GM08714 (cell line): ENCODE measurements around the gene D2HGDH.
A peak's percentile ranks its signal among the peaks of the same experiment; 100 is the strongest.

Experiments used
- H3K4me3 ChIP-seq: fragments of 200-500 bp; sonication (Bioruptor generic); 2 replicates; pipeline ENCODE4 v1.5.1; 2014; ENCODE audit warnings: mild to moderate bottlenecking, low read length, inconsistent platforms
- ZNF274 ChIP-seq: IDR thresholded peaks from 2 replicates; pipeline ENCODE4 v1.6.1; 2012; ENCODE audit warnings: mild to moderate bottlenecking, low read depth, low read length

Gene D2HGDH

GRCh38 chr2:241764275-241765241 lies 30.1 kb downstream of the D2HGDH start:
- H3K4me3 ChIP-seq: no peak overlapping the region
- no peak for TF ChIP-seq ZNF274

- no peak overlapping the region for H3K4me3 ChIP-seq
- no peak for TF ChIP-seq ZNF274
Observed at GRCh38 chr2:241767464-241768250, 33.2 kb downstream of the D2HGDH start.

GRCh38 chr2:241768251-241768711 lies 33.9 kb downstream of the D2HGDH start:
- H3K4me3 ChIP-seq: no peak overlapping the region
- no peak for TF ChIP-seq ZNF274

GRCh38 chr2:241768850-241769249 lies 34.4 kb downstream of the D2HGDH start:
- H3K4me3 ChIP-seq: no peak overlapping the region
- TF ChIP-seq ZNF274: no peak

GRCh38 chr2:241769819-241770184 lies 35.4 kb downstream of the D2HGDH start:
- H3K4me3 ChIP-seq: no peak overlapping the region
- TF ChIP-seq ZNF274: no peak

- TF ChIP-seq ZNF274: no peak
- no peak overlapping the region for H3K4me3 ChIP-seq
Observed at GRCh38 chr2:241770185-241770935, 35.9 kb downstream of the D2HGDH start.

- no peak for TF ChIP-seq ZNF274
- H3K4me3 ChIP-seq: no peak overlapping the region
Observed at GRCh38 chr2:241770936-241771285, 36.5 kb downstream of the D2HGDH start.

- peak overlapping the region; percentile 12; the same call in 1 of the 2 replicates for H3K4me3 ChIP-seq
- no peak for TF ChIP-seq ZNF274
Observed at GRCh38 chr2:241771286-241772062, 37.0 kb downstream of the D2HGDH start.

GRCh38 chr2:241772063-241772499 lies 37.7 kb downstream of the D2HGDH start:
- H3K4me3 ChIP-seq: peak overlapping the region; percentile 12; the same call in 1 of the 2 replicates
- no peak for TF ChIP-seq ZNF274

- no peak for TF ChIP-seq ZNF274
- H3K4me3 ChIP-seq: no peak overlapping the region
Observed at GRCh38 chr2:241773511-241774418, 39.3 kb downstream of the D2HGDH start.

GRCh38 chr2:241774419-241775222 lies 40.2 kb downstream of the D2HGDH start:
- H3K4me3 ChIP-seq: no peak overlapping the region

More at GRCh38 chr2:241774419-241775222, 40.2 kb downstream of the D2HGDH start:
- no peak for TF ChIP-seq ZNF274
